Loucy (cell line): ENCODE data around the gene NOS1.

Experiments
- H2AFZ ChIP-seq: fragments of 200-600 bp; sonication (generic); 2 replicates; pipeline ENCODE4 v1.6.0; 2016; ENCODE audit warnings: antibody characterized with exemption, mild to moderate bottlenecking, low read length, moderate library complexity
- H3F3A ChIP-seq: fragments of 200-600 bp; 2 replicates; pipeline ENCODE4 v1.6.0; 2016; ENCODE audit warnings: antibody characterized with exemption, low read depth, mild to moderate bottlenecking
- H3K27me3 ChIP-seq: fragments of 200-600 bp; sonication (generic); 2 replicates; pipeline ENCODE4 v1.6.1; 2014; ENCODE audit warnings: low read length, mild to moderate bottlenecking; ENCODE audit not compliant: insufficient read depth, poor library complexity, severe bottlenecking
- H3K36me3 ChIP-seq: fragments of 200-600 bp; sonication (generic); 2 replicates; pipeline ENCODE4 v1.6.1; 2016; ENCODE audit warnings: low read length; ENCODE audit not compliant: insufficient read depth
- H3K4me1 ChIP-seq: fragments of 200-600 bp; sonication (generic); 2 replicates; pipeline ENCODE4 v1.5.1; 2014; ENCODE audit warnings: low read length, mild to moderate bottlenecking; ENCODE audit not compliant: insufficient read depth, poor library complexity, severe bottlenecking
- H3K4me2 ChIP-seq: fragments of 200-600 bp; sonication (generic); 2 replicates; pipeline ENCODE4 v1.6.0; 2014; ENCODE audit warnings: antibody characterized with exemption, low read length, low read depth, mild to moderate bottlenecking; ENCODE audit not compliant: poor library complexity, severe bottlenecking
- H3K4me3 ChIP-seq: fragments of 200-600 bp; sonication (generic); 2 replicates; pipeline ENCODE4 v1.5.1; 2014; ENCODE audit warnings: low read length, mild to moderate bottlenecking, mixed read lengths; ENCODE audit not compliant: poor library complexity, severe bottlenecking
- H3K79me2 ChIP-seq: fragments of 200-600 bp; sonication (generic); 2 replicates; pipeline ENCODE4 v1.6.1; 2014; ENCODE audit warnings: low read length; ENCODE audit not compliant: insufficient read depth
- H3K9ac ChIP-seq: fragments of 200-600 bp; sonication (generic); 2 replicates; pipeline ENCODE4 v1.6.0; 2014; ENCODE audit warnings: mild to moderate bottlenecking, low read depth, low read length, moderate library complexity; ENCODE audit not compliant: poor library complexity, severe bottlenecking
- H3K9me2 ChIP-seq: fragments of 200-600 bp; sonication (generic); replicated peaks from 2 replicates; pipeline ENCODE4 v1.6.1; 2016; ENCODE audit warnings: low read depth, low read length, mixed read lengths
- H3K9me3 ChIP-seq: fragments of 200-600 bp; sonication (generic); 2 replicates; pipeline ENCODE4 v1.6.1; 2014; ENCODE audit warnings: mild to moderate bottlenecking, antibody characterized with exemption, low read length, low read depth; ENCODE audit not compliant: insufficient read depth
- H4K20me1 ChIP-seq: fragments of 200-600 bp; sonication (generic); 2 replicates; pipeline ENCODE4 v1.6.0; 2014; ENCODE audit warnings: antibody characterized with exemption, low read length, mild to moderate bottlenecking; ENCODE audit not compliant: insufficient read depth, poor library complexity, severe bottlenecking
- CTCF ChIP-seq: fragments of 200-600 bp; sonication (generic); conservative IDR thresholded peaks from 2 replicates; pipeline ENCODE4 v1.5.1; 2014; ENCODE audit warnings: mild to moderate bottlenecking, antibody characterized with exemption, low read length
- EZH2phosphoT487 ChIP-seq: fragments of 200-600 bp; IDR thresholded peaks from 2 replicates; pipeline ENCODE4 v1.6.1; 2018; ENCODE audit warnings: antibody characterized with exemption, mild to moderate bottlenecking, moderate library complexity, borderline replicate concordance

NOS1 gene

GRCh38 chr12:117243488-117243887 lies 117.9 kb downstream of the NOS1 start:
- no peaks in the 10 kb centered on the region for H4K20me1 ChIP-seq
- H3K36me3 ChIP-seq = no peaks in the 10 kb centered on the region
- TF ChIP-seq EZH2phosphoT487 (no peak), CTCF (no peak)
- H3K4me2 ChIP-seq = no peak overlapping the region
- H3K27me3 ChIP-seq = no peaks in the 10 kb centered on the region
- H2AFZ ChIP-seq = no peak overlapping the region
- no peaks in the 10 kb centered on the region for H3K79me2 ChIP-seq
- no peaks in the 10 kb centered on the region for H3F3A ChIP-seq
- H3K9ac ChIP-seq = no peak overlapping the region
- no peaks in the 10 kb centered on the region for H3K9me2 ChIP-seq
- no peaks in the 10 kb centered on the region for H3K9me3 ChIP-seq
- H3K4me1 ChIP-seq = no peaks in the 10 kb centered on the region
- H3K4me3 ChIP-seq = no peak overlapping the region

GRCh38 chr12:117241697-117242096 lies 119.7 kb downstream of the NOS1 start:
- H3K4me3 ChIP-seq = no peak overlapping the region
- H3K9ac ChIP-seq = no peak overlapping the region
- no peaks in the 10 kb centered on the region for H3K9me2 ChIP-seq

GRCh38 chr12:117240081-117240755 lies 121.2 kb downstream of the NOS1 start:
- Histone ChIP-seq H3K79me2 (no peaks in the 10 kb centered on the region), H4K20me1 (no peaks in the 10 kb centered on the region), H3K9ac (no peak overlapping the region), H3K9me2 (no peaks in the 10 kb centered on the region), H3K4me3 (no peak overlapping the region), H3K4me1 (no peaks in the 10 kb centered on the region), H2AFZ (no peak overlapping the region), H3K36me3 (no peaks in the 10 kb centered on the region), H3F3A (no peaks in the 10 kb centered on the region), H3K27me3 (no peaks in the 10 kb centered on the region), H3K9me3 (no peaks in the 10 kb centered on the region), H3K4me2 (no peak overlapping the region)
- TF ChIP-seq EZH2phosphoT487 = no peak
- no peak for TF ChIP-seq CTCF

More at GRCh38 chr12:117241697-117242096, 119.7 kb downstream of the NOS1 start:
- TF ChIP-seq EZH2phosphoT487 (no peak), CTCF (no peak)
- H3K9me3 ChIP-seq = no peaks in the 10 kb centered on the region
- H3K36me3 ChIP-seq = no peaks in the 10 kb centered on the region
- no peaks in the 10 kb centered on the region for H4K20me1 ChIP-seq
- H3K4me1 ChIP-seq = no peaks in the 10 kb centered on the region
- no peaks in the 10 kb centered on the region for H3F3A ChIP-seq
- H3K27me3 ChIP-seq = no peaks in the 10 kb centered on the region
- H3K4me2 ChIP-seq = no peak overlapping the region
- no peaks in the 10 kb centered on the region for H3K79me2 ChIP-seq
- H2AFZ ChIP-seq = no peak overlapping the region
